CD1c-positive myeloid dendritic cell (primary cell): ENCODE measurements around the gene HMGCR.
"Not testable (repeated sequence)": the region's sequence is repeated elsewhere in the genome, so short reads cannot be mapped to it uniquely, and the experiment has no call there.

ENCODE experiments used
- DNase-seq: peaks from one replicate; pipeline ENCODE4 v3.0.0-alpha.2; 2016; ENCODE audit errors: extremely low spot score

The HMGCR gene

GRCh38 chr5:75336615-75337336, at the start of gene HMGCR:
Gene HMGCR (plus strand): TSS chr5:75337220. CDS start chr5:75342606, 5,386 bp downstream.
- peak; percentile 99 for DNase-seq

- DNase-seq: not testable (repeated sequence)
Measured at GRCh38 chr5:75291844-75292243, 45.2 kb upstream of the HMGCR start.

GRCh38 chr5:75300084-75300483, 36.9 kb upstream of the HMGCR start:
- DNase-seq: no peak

GRCh38 chr5:75303419-75303818, 33.6 kb upstream of the HMGCR start:
- DNase-seq: no peak

- not testable (repeated sequence) for DNase-seq
Measured at GRCh38 chr5:75304486-75304885, 32.5 kb upstream of the HMGCR start.

- DNase-seq: no peak
Measured at GRCh38 chr5:75306746-75307145, 30.3 kb upstream of the HMGCR start.

GRCh38 chr5:75310212-75310611, 26.8 kb upstream of the HMGCR start:
- no peak for DNase-seq

GRCh38 chr5:75319148-75319547, 17.9 kb upstream of the HMGCR start:
- DNase-seq: peak; percentile 50

GRCh38 chr5:75319638-75320037, 17.4 kb upstream of the HMGCR start:
- peak; percentile 68 for DNase-seq

GRCh38 chr5:75320371-75320770, 16.6 kb upstream of the HMGCR start:
- peak; percentile 94 for DNase-seq

- DNase-seq: no peak
Measured at GRCh38 chr5:75322066-75322465, 15.0 kb upstream of the HMGCR start.

- DNase-seq: peak; percentile 54
Measured at GRCh38 chr5:75324791-75325190, 12.2 kb upstream of the HMGCR start.

GRCh38 chr5:75325242-75325641, 11.8 kb upstream of the HMGCR start:
- no peak for DNase-seq

GRCh38 chr5:75330404-75330803, 6.6 kb upstream of the HMGCR start:
- DNase-seq: no peak

- DNase-seq: no peak
Measured at GRCh38 chr5:75331095-75332090, 5.6 kb upstream of the HMGCR start.

- not testable (repeated sequence) for DNase-seq
Measured at GRCh38 chr5:75333759-75334158, 3.3 kb upstream of the HMGCR start.

- not testable (repeated sequence) for DNase-seq
Measured at GRCh38 chr5:75334413-75334812, 2.6 kb upstream of the HMGCR start.

- DNase-seq: no peak
Measured at GRCh38 chr5:75335486-75335885, 1.5 kb upstream of the HMGCR start.

GRCh38 chr5:75335952-75336614, 937 bp upstream of the HMGCR start:
- DNase-seq: peak; percentile 85

- DNase-seq: peak; percentile 38
Measured at GRCh38 chr5:75337366-75338021, 474 bp downstream of the HMGCR start.

GRCh38 chr5:75338408-75338807, 1.4 kb downstream of the HMGCR start:
- DNase-seq: no peak
